ENCODE data around the gene HCN2. TPM values are rescaled to one million over a fixed set of nuclear protein-coding genes. Genes with fewer than 3 reads are reported as not detected.
"Not testable (repeated sequence)": the region's sequence is repeated elsewhere in the genome, so short reads cannot be mapped to it uniquely, and the experiment has no call there.

The HCN2 gene
- polyA plus RNA-seq, 4 donors: 0.19 to 0.58 TPM; not detected in 2

- not testable (repeated sequence) for FAIRE-seq; H3K4me3 ChIP-seq (ENCODE audit: low read depth in 1 of 3, low read length in 3 of 3); H3K27me3 ChIP-seq (ENCODE audit: control insufficient read depth in 3 of 3, insufficient read depth in 3 of 3, low read length in 3 of 3); H3K27ac ChIP-seq (ENCODE audit: low read depth in 1 of 3, low read length in 2 of 3); DNase-seq; H3K4me1 ChIP-seq (ENCODE audit: control insufficient read depth in 3 of 3, insufficient read depth in 2 of 3, low read depth in 1 of 3, low read length in 2 of 3); H3K9me3 ChIP-seq (ENCODE audit: control insufficient read depth in 2 of 2, insufficient read depth in 1 of 2, low read depth in 1 of 2, low read length in 1 of 2)
- WGBS, 3 donors: 95 to 97% (median 96%) methylated on average over 37 to 48 of the region's 48 CpGs
- H3K36me3 ChIP-seq (ENCODE audit: control insufficient read depth in 3 of 3, insufficient read depth in 2 of 3, low read depth in 1 of 3, low read length in 3 of 3): peaks cover 20 to 83% (median 24%) of the 10 kb centered on the region in 3 donors
Measured at GRCh38 chr19:621191-621590, 31.5 kb downstream of the HCN2 start.

- WGBS, 3 donors: 93 to 94% (median 93%) methylated on average over 20 to 24 of the region's 24 CpGs
- no peak for FAIRE-seq
- H3K9me3 ChIP-seq (ENCODE audit: control insufficient read depth in 2 of 2, insufficient read depth in 1 of 2, low read depth in 1 of 2, low read length in 1 of 2): no peaks in the 10 kb centered on the region
Measured at GRCh38 chr19:621819-622218, 32.1 kb downstream of the HCN2 start.

DNA sequence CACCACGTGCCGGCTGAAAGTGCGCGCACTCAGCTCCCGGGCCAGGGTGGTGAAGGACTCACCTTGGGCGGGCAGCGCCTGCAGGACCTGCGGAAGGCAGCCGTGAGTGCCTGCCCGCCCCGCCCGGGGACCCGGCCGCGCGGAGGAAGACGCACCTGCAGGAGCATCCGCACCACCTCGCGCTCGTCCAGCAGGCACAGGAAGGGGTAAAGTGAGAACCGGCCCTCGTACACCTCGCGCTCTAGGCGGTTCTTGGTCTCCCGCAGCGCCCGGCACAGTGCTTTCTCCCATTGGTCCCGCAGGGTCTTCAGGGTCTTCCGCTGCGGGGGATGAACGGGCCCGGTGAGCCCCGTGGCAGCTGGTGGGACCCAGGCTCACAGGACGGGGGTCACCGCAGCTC is 33.0 kb downstream of the HCN2 start:
- Histone ChIP-seq H3K27ac (ENCODE audit: low read depth in 1 of 3, low read length in 2 of 3) (no peak overlapping the region), H3K27me3 (ENCODE audit: control insufficient read depth in 3 of 3, insufficient read depth in 3 of 3, low read length in 3 of 3) (no peaks in the 10 kb centered on the region), H3K36me3 (ENCODE audit: control insufficient read depth in 3 of 3, insufficient read depth in 2 of 3, low read depth in 1 of 3, low read length in 3 of 3) (peaks cover 20 to 80% (median 22%) of the 10 kb centered on the region in 3 donors), H3K4me1 (ENCODE audit: control insufficient read depth in 3 of 3, insufficient read depth in 2 of 3, low read depth in 1 of 3, low read length in 2 of 3) (no peaks in the 10 kb centered on the region), H3K9me3 (ENCODE audit: control insufficient read depth in 2 of 2, insufficient read depth in 1 of 2, low read depth in 1 of 2, low read length in 1 of 2) (no peaks in the 10 kb centered on the region), H3K4me3 (ENCODE audit: low read depth in 1 of 3, low read length in 3 of 3) (no peak overlapping the region)
- DNase-seq (no peak), FAIRE-seq (no peak)
- 94 to 96% (median 94%) methylated on average over 25 to 37 of the region's 37 CpGs for WGBS, 3 donors

More at GRCh38 chr19:621819-622218, 32.1 kb downstream of the HCN2 start:
- no peak for DNase-seq
- Histone ChIP-seq H3K36me3 (ENCODE audit: control insufficient read depth in 3 of 3, insufficient read depth in 2 of 3, low read depth in 1 of 3, low read length in 3 of 3) (peaks cover 20 to 83% (median 24%) of the 10 kb centered on the region in 3 donors), H3K4me3 (ENCODE audit: low read depth in 1 of 3, low read length in 3 of 3) (no peak overlapping the region), H3K27ac (ENCODE audit: low read depth in 1 of 3, low read length in 2 of 3) (no peak overlapping the region), H3K4me1 (ENCODE audit: control insufficient read depth in 3 of 3, insufficient read depth in 2 of 3, low read depth in 1 of 3, low read length in 2 of 3) (no peaks in the 10 kb centered on the region), H3K27me3 (ENCODE audit: control insufficient read depth in 3 of 3, insufficient read depth in 3 of 3, low read length in 3 of 3) (no peaks in the 10 kb centered on the region)

GRCh38 chr19:623175-623916 is 33.7 kb downstream of the HCN2 start:
- WGBS, 3 donors: 94 to 96% (median 95%) methylated on average over 39 to 44 of the region's 44 CpGs
- Histone ChIP-seq H3K4me3 (ENCODE audit: low read depth in 1 of 3, low read length in 3 of 3) (no peak overlapping the region), H3K9me3 (ENCODE audit: control insufficient read depth in 2 of 2, insufficient read depth in 1 of 2, low read depth in 1 of 2, low read length in 1 of 2) (no peaks in the 10 kb centered on the region), H3K27ac (ENCODE audit: low read depth in 1 of 3, low read length in 2 of 3) (no peak overlapping the region), H3K4me1 (ENCODE audit: control insufficient read depth in 3 of 3, insufficient read depth in 2 of 3, low read depth in 1 of 3, low read length in 2 of 3) (no peaks in the 10 kb centered on the region), H3K27me3 (ENCODE audit: control insufficient read depth in 3 of 3, insufficient read depth in 3 of 3, low read length in 3 of 3) (no peaks in the 10 kb centered on the region), H3K36me3 (ENCODE audit: control insufficient read depth in 3 of 3, insufficient read depth in 2 of 3, low read depth in 1 of 3, low read length in 3 of 3) (peaks cover 20 to 80% (median 20%) of the 10 kb centered on the region in 3 donors)
- FAIRE-seq (no peak), DNase-seq (no peak)

DNA sequence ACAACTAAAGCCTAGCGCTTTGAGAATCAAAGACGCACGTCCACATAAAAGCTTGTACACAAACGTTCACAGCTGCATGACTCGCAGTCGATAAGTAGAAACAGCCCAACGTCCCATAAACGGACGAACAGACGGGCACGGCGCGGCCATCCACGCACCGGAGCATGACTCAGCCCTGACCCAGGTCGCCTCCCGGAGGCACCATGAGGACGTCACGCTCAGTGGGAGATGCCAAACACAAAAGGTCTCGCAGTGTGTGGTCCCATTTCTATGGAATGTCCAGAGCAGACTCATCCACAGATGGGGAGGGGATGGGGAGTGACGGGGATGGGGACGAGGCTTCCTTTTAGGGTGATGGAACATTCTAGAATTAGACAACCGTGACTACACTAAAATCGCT is 34.3 kb downstream of the HCN2 start:
- Histone ChIP-seq H3K4me3 (ENCODE audit: low read depth in 1 of 3, low read length in 3 of 3) (no peak overlapping the region), H3K36me3 (ENCODE audit: control insufficient read depth in 3 of 3, insufficient read depth in 2 of 3, low read depth in 1 of 3, low read length in 3 of 3) (peaks cover 16 to 80% (median 16%) of the 10 kb centered on the region in 3 donors), H3K27me3 (ENCODE audit: control insufficient read depth in 3 of 3, insufficient read depth in 3 of 3, low read length in 3 of 3) (no peaks in the 10 kb centered on the region), H3K9me3 (ENCODE audit: control insufficient read depth in 2 of 2, insufficient read depth in 1 of 2, low read depth in 1 of 2, low read length in 1 of 2) (no peaks in the 10 kb centered on the region), H3K27ac (ENCODE audit: low read depth in 1 of 3, low read length in 2 of 3) (no peak overlapping the region), H3K4me1 (ENCODE audit: control insufficient read depth in 3 of 3, insufficient read depth in 2 of 3, low read depth in 1 of 3, low read length in 2 of 3) (no peaks in the 10 kb centered on the region)
- WGBS, 3 donors: 85 to 91% (median 85%) methylated on average over 24 of the region's 24 CpGs
- FAIRE-seq: no peak
- no peak for DNase-seq

DNA sequence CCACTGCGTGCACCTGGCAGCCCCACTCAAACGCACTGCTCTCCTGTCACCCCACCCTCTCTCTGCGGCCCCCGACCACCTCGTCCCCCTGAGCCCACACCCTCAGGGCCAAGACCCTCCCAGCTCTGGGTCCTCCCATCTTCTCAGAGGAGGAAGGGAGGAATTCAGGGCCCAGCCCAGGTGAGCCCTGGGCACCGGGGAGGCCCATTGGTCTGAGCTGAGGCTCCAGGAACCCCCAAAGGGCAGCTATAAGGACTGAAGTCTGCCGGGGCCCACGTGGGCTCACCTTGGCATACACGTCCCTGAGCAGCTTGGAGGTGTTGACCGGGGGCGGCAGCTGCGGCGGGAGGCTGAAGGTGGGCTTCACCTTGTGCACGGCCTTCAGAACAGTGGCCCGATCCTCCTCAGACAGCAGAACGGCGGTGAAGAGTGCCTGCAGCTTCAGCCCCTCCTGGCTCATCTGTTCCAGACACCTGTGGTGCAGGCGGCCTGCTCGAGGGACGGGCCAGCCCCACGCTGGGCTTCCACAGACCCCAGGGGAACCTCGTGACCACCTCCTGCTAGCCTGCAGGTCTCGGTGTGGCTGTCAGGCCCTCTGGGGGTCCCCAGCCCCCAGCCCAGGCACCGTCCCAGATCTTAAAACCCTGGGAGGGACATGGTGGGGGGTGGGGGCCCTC is 34.9 kb downstream of the HCN2 start:
- H3K9me3 ChIP-seq (ENCODE audit: control insufficient read depth in 2 of 2, insufficient read depth in 1 of 2, low read depth in 1 of 2, low read length in 1 of 2): no peaks in the 10 kb centered on the region
- peaks cover 15 to 80% (median 18%) of the 10 kb centered on the region in 3 donors for H3K36me3 ChIP-seq (ENCODE audit: control insufficient read depth in 3 of 3, insufficient read depth in 2 of 3, low read depth in 1 of 3, low read length in 3 of 3)
- no peak for DNase-seq
- H3K27me3 ChIP-seq (ENCODE audit: control insufficient read depth in 3 of 3, insufficient read depth in 3 of 3, low read length in 3 of 3): no peaks in the 10 kb centered on the region
- FAIRE-seq: no peak
- WGBS, 3 donors: 92 to 96% (median 95%) methylated on average over 23 to 24 of the region's 24 CpGs
- H3K4me3 ChIP-seq (ENCODE audit: low read depth in 1 of 3, low read length in 3 of 3): no peak overlapping the region
- H3K4me1 ChIP-seq (ENCODE audit: control insufficient read depth in 3 of 3, insufficient read depth in 2 of 3, low read depth in 1 of 3, low read length in 2 of 3): no peaks in the 10 kb centered on the region
- no peak overlapping the region for H3K27ac ChIP-seq (ENCODE audit: low read depth in 1 of 3, low read length in 2 of 3)

DNA sequence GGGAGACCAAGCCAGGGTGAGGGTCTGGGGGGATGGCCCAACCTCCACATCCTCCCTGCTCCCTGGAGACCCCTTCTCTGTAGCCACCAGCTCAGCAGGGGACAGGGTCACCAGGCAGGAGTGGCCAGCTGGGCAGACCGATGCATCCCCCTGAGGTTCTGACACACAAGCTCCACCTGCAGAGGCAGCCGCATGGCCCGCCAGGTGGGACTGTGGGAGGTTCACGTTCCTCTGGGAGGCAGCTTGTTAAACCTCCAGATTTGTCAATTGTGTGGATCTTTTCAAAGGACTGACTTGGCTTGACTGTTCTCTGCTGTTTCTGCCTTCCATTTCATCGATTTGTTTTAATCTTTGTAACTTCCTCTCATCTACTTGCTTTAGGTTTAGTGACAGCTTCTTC is 35.6 kb downstream of the HCN2 start:
- no peak overlapping the region for H3K27ac ChIP-seq (ENCODE audit: low read depth in 1 of 3, low read length in 2 of 3)
- DNase-seq (no peak), FAIRE-seq (no peak)
- H3K36me3 ChIP-seq (ENCODE audit: control insufficient read depth in 3 of 3, insufficient read depth in 2 of 3, low read depth in 1 of 3, low read length in 3 of 3): peaks cover 15 to 80% (median 18%) of the 10 kb centered on the region in 3 donors
- H3K4me3 ChIP-seq (ENCODE audit: low read depth in 1 of 3, low read length in 3 of 3): no peak overlapping the region
- WGBS, 3 donors: 90 to 92% (median 91%) methylated on average over 5 of the region's 5 CpGs
- no peaks in the 10 kb centered on the region for H3K9me3 ChIP-seq (ENCODE audit: control insufficient read depth in 2 of 2, insufficient read depth in 1 of 2, low read depth in 1 of 2, low read length in 1 of 2)
- no peaks in the 10 kb centered on the region for H3K4me1 ChIP-seq (ENCODE audit: control insufficient read depth in 3 of 3, insufficient read depth in 2 of 3, low read depth in 1 of 3, low read length in 2 of 3)
- no peaks in the 10 kb centered on the region for H3K27me3 ChIP-seq (ENCODE audit: control insufficient read depth in 3 of 3, insufficient read depth in 3 of 3, low read length in 3 of 3)

GRCh38 chr19:626566-626965 is 36.9 kb downstream of the HCN2 start:
- WGBS, 3 donors: 93 to 98% (median 96%) methylated on average over 7 of the region's 7 CpGs
- H3K4me3 ChIP-seq (ENCODE audit: low read depth in 1 of 3, low read length in 3 of 3); H3K4me1 ChIP-seq (ENCODE audit: control insufficient read depth in 3 of 3, insufficient read depth in 2 of 3, low read depth in 1 of 3, low read length in 2 of 3); FAIRE-seq; H3K9me3 ChIP-seq (ENCODE audit: control insufficient read depth in 2 of 2, insufficient read depth in 1 of 2, low read depth in 1 of 2, low read length in 1 of 2); DNase-seq; H3K27me3 ChIP-seq (ENCODE audit: control insufficient read depth in 3 of 3, insufficient read depth in 3 of 3, low read length in 3 of 3); H3K27ac ChIP-seq (ENCODE audit: low read depth in 1 of 3, low read length in 2 of 3): not testable (repeated sequence)
- peaks cover 10 to 87% (median 14%) of the 10 kb centered on the region in 3 donors for H3K36me3 ChIP-seq (ENCODE audit: control insufficient read depth in 3 of 3, insufficient read depth in 2 of 3, low read depth in 1 of 3, low read length in 3 of 3)
